ENCODE data around the gene KCNIP4.
"Not testable (repeated sequence)": the region's sequence is repeated elsewhere in the genome, so short reads cannot be mapped to it uniquely, and the experiment has no call there.

Gene KCNIP4

DNA sequence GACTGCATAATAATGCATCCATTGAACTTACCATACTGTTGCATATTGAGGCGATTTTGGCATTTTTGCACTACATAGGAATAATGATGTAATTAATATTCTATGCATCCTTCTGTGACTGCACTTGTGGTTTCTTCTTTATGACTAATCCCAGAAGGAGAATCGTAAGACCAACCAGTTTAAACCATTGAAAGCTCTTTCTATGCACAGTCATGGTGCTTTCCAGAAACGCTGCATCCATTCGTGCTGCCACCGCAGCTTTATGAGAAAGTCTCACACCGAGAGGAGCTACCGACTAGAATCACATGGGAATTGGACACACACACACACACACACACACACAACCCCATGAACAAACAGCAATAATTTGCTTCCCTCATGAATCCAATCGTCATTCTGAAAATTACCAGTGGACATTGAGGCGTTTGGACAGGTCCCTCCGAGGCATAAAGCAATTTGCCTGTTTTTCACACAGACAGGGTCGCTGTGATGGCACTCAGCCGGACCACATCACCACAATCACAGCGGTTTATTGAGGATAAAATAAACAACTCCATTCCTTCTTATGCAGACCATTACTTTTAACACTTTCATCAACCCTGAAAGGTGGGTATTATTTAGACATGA is 1184.1 kb downstream of the KCNIP4 start:
- peak; percentile 24 for DNase-seq (ENCODE audit: low read depth)
- TF ChIP-seq, protein P1, sequence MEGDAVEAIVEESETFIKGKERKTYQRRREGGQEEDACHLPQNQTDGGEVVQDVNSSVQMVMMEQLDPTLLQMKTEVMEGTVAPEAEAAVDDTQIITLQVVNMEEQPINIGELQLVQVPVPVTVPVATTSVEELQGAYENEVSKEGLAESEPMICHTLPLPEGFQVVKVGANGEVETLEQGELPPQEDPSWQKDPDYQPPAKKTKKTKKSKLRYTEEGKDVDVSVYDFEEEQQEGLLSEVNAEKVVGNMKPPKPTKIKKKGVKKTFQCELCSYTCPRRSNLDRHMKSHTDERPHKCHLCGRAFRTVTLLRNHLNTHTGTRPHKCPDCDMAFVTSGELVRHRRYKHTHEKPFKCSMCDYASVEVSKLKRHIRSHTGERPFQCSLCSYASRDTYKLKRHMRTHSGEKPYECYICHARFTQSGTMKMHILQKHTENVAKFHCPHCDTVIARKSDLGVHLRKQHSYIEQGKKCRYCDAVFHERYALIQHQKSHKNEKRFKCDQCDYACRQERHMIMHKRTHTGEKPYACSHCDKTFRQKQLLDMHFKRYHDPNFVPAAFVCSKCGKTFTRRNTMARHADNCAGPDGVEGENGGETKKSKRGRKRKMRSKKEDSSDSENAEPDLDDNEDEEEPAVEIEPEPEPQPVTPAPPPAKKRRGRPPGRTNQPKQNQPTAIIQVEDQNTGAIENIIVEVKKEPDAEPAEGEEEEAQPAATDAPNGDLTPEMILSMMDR (IDR thresholded peaks at IDR 0.05; ENCODE audit: control insufficient read depth, insufficient read depth, low read depth, low read length, missing control alignments): no peak
- H3K4me3 ChIP-seq (ENCODE audit: control insufficient read depth, low read depth, low read length): no peak overlapping the region

DNA sequence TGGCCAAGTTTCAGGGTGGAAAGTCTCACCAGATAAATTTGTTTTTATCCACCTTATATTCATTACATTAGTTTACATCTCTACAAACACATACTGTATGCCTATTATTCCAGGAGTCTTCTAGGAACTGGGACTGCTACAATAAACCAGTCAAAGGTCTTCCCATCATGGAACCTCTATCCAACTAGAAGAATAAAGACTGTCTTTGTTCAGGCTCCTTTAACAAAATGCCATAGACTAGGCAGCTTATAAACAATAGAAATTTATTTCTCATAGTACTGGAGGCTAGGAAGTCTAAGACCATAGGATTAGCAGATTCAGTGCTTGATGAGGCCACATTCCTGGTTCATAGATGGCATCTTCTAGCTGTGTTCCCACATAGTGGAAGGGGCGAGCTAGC is 1186.7 kb downstream of the KCNIP4 start:
- TF ChIP-seq, protein P1 (IDR thresholded peaks at IDR 0.05; ENCODE audit: control insufficient read depth, insufficient read depth, low read depth, low read length, missing control alignments): no peak

DNA sequence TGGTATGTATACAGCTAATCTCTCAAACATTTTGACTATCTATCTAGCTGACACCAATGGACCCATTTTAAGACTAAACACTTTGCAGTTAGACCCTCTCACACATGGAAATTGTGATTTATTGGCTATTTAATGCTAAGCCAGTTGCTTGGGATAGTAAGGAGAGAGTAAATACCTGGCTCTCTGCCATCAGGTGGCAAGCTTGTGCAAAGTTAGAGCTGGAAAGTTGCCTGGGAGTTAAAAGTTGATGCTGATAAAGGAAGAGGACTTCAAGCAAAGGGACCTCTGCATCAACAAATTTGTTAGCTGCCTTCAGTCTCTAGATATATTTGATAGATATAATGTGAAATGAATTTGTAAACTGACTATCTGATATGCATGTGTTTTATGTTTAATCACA is 1187.2 kb downstream of the KCNIP4 start:
- H3K4me3 ChIP-seq (ENCODE audit: control insufficient read depth, low read depth, low read length): no peak overlapping the region
- DNase-seq (ENCODE audit: low read depth): no peak
- TF ChIP-seq, protein P1 (IDR thresholded peaks at IDR 0.05; ENCODE audit: control insufficient read depth, insufficient read depth, low read depth, low read length, missing control alignments): no peak

More for the DNA sequence above, 1186.7 kb downstream of the KCNIP4 start:
- no peak overlapping the region for H3K4me3 ChIP-seq (ENCODE audit: control insufficient read depth, low read depth, low read length)
- DNase-seq (ENCODE audit: low read depth): no peak

GRCh38 chr4:20760053-20760452 is 1188.5 kb downstream of the KCNIP4 start:
- DNase-seq (ENCODE audit: low read depth): no peak
- TF ChIP-seq, protein P1 (IDR thresholded peaks at IDR 0.05; ENCODE audit: control insufficient read depth, insufficient read depth, low read depth, low read length, missing control alignments): peak; percentile 13
- no peak overlapping the region for H3K4me3 ChIP-seq (ENCODE audit: control insufficient read depth, low read depth, low read length)

- TF ChIP-seq, protein P1 (IDR thresholded peaks at IDR 0.05; ENCODE audit: control insufficient read depth, insufficient read depth, low read depth, low read length, missing control alignments): no peak
- H3K4me3 ChIP-seq (ENCODE audit: control insufficient read depth, low read depth, low read length): no peak overlapping the region
- DNase-seq (ENCODE audit: low read depth): no peak
These were observed 1194.5 kb downstream of the KCNIP4 start for GRCh38 chr4:20754036-20754435.

GRCh38 chr4:20752641-20753040 is 1195.9 kb downstream of the KCNIP4 start:
- TF ChIP-seq, protein P1 (IDR thresholded peaks at IDR 0.05; ENCODE audit: control insufficient read depth, insufficient read depth, low read depth, low read length, missing control alignments): no peak
- DNase-seq (ENCODE audit: low read depth): no peak
- H3K4me3 ChIP-seq (ENCODE audit: control insufficient read depth, low read depth, low read length): no peak overlapping the region

DNA sequence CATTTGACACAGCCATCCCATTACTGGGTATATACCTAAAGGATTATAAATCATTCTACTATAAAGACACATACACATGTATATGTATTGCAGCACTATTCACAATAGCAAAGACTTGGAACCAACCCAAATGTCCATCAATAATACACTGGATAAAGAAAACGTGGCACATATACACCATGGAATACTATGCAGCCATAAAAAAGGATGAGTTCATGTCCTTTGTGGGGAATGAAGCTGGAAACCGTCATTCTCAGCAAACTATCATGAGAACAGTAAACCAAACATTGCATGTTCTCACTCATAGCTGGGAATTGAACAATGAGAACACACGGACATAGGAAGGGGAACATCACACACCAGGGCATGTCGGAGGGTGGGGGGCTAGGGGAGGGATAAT is 1202.6 kb downstream of the KCNIP4 start:
- not testable (repeated sequence) for DNase-seq (ENCODE audit: low read depth)

More for the DNA sequence above, 1202.6 kb downstream of the KCNIP4 start:
- H3K4me3 ChIP-seq (ENCODE audit: control insufficient read depth, low read depth, low read length): not testable (repeated sequence)

All from AG09309 (cell line).